IPS-NIHi7 (cell line): Measurements from ENCODE around the gene KLHDC9.

Source experiments
- DNase-seq: peaks from one replicate; pipeline ENCODE4 v3.0.0; 2012; ENCODE audit warnings: mixed read lengths; ENCODE audit errors: extremely low spot score

The KLHDC9 gene

DNA sequence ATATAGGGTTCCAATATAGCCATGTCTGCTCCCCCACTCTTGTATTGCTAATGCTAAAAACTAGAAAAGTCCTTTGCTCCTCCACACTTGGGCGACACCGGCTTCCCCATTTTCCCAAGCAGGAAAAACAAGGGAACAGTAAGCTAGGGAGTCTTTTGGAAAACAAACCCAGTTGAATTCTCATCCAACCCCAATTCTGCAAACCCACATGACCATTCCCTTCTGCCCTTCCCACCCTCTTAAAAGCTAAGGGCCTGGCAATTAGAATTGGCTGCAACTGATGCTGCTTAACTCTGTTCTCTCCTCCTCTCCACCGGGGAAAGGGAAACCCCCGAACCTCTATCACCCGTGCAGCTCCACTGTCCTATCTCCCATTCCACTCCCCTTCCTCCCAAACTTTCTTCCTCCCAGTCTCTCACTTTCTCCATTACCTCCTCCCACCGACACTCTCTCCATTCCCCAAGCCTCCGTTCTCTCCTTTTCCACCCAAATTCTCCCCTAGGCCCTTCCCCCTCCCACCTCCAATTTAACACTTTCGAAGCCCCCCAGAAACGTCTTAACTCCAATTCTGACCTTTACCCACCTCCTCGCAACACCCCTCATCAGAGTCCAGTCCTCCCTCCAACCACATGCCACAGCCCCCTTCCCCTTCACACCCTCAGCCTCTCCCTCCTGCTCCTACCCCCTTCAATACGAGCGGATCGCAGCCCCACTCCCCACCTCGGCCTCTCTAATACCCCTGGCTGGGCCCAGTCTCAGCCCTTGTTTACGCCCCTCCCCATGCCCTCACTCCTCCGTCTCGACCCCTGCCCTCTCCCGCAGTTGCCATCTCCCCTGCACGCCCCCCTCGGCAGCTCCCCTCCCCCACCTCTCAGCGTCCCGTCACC lies 33.6 kb downstream of the KLHDC9 start:
- no peak for DNase-seq

GRCh38 chr1:161132410-161133219 lies 34.5 kb downstream of the KLHDC9 start, which contains the start of gene DEDD:
TSS of gene DEDD (minus strand) at chr1:161132667. CDS start at chr1:161124462, 8,205 bp downstream.
- peak; percentile 89 for DNase-seq

- DNase-seq, result no peak
These were observed 35.1 kb downstream of the KLHDC9 start for GRCh38 chr1:161133220-161133740.

DNA sequence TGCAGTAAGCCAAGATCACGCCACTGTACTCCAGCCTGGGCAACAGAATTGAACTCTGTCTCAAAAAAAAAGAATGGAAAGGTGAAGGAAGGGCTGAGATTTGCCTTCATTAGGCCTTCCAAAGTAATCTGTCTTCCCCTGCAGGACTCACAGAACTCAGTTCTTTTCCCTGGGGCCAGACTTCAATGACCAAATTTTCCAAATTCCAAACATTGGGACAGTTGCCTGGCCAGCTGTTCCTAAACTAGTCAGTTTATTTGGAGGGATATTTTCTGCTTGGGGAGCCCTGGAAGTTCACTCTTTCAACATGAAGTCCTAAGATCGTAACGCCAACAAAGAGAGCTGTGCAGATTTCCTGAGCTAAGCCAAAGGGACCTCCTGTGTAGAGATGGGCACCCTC lies 39.7 kb downstream of the KLHDC9 start:
- no peak for DNase-seq

GRCh38 chr1:161138431-161138830 lies 40.3 kb downstream of the KLHDC9 start:
- no peak for DNase-seq

DNA sequence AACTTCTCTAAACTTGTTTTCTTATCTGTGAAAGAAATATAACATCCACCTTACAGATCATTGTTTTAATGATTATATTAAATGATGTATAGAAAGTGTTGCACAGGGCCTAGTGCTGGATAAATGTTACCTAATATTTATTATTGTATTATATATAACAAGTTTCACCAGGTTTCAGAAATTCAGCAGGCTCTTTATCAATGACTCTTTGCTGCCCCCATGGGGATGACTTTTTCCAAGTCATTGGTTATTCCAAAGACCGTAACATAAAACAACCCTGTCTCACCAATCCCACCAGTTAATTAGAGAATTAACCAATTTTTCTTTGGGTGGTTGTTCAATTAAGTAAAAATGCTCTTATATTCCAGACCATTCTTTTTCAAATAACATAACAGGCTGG lies 41.6 kb downstream of the KLHDC9 start:
- DNase-seq, result peak; percentile 46

- DNase-seq, result no peak
These were observed 42.7 kb downstream of the KLHDC9 start for GRCh38 chr1:161140755-161141400.

DNA sequence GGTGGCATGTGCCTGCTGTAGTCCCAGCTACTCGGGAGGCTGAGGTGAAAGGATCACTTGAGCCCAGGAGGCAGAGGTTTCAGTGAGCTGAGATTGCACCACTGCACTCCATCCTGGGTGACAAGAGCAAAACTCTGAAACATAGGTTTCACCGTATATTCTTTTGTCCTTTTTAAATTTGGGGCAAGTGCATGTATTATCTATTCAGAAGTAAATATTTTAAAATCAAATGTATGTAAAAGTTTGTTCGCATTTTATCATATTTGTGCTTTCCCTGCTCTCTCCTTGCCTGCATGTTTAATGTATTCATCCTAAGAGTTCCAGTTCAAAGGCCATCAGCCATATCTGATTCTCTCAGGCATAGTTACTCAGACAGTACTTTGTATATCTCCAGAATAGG lies 47.7 kb downstream of the KLHDC9 start:
- no peak for DNase-seq
